GM04503 (cell line): ENCODE data around the gene SULT1C4.

Source experiments
- DNase-seq: peaks from one replicate; pipeline ENCODE4 v3.0.0-alpha.2; 2012; ENCODE audit warnings: low read depth

SULT1C4 gene

GRCh38 chr2:108370080-108370479, 7.7 kb upstream of the SULT1C4 start:
- no peak for DNase-seq

- DNase-seq = no peak
Observed at GRCh38 chr2:108376774-108377173, 980 bp upstream of the SULT1C4 start.

- DNase-seq = no peak
Observed at GRCh38 chr2:108377401-108377800, 353 bp upstream of the SULT1C4 start.

- no peak for DNase-seq
Observed at GRCh38 chr2:108378851-108379250, 1.1 kb downstream of the SULT1C4 start.

- no peak for DNase-seq
Observed at GRCh38 chr2:108382196-108382595, 4.4 kb downstream of the SULT1C4 start.

GRCh38 chr2:108383146-108383830, 5.5 kb downstream of the SULT1C4 start:
- DNase-seq = no peak

GRCh38 chr2:108384662-108385393, 7.1 kb downstream of the SULT1C4 start:
- no peak for DNase-seq

- DNase-seq = no peak
Observed at GRCh38 chr2:108385411-108386071, 7.8 kb downstream of the SULT1C4 start.

- DNase-seq = no peak
Observed at GRCh38 chr2:108388045-108388444, 10.3 kb downstream of the SULT1C4 start.

- DNase-seq = no peak
Observed at GRCh38 chr2:108390340-108390739, 12.6 kb downstream of the SULT1C4 start.

GRCh38 chr2:108392029-108392428, 14.3 kb downstream of the SULT1C4 start:
- DNase-seq = no peak

GRCh38 chr2:108393197-108393596, 15.4 kb downstream of the SULT1C4 start:
- DNase-seq = no peak

- DNase-seq = no peak
Observed at GRCh38 chr2:108395155-108395554, 17.4 kb downstream of the SULT1C4 start.

- no peak for DNase-seq
Observed at GRCh38 chr2:108396845-108397244, 19.1 kb downstream of the SULT1C4 start.

- no peak for DNase-seq
Observed at GRCh38 chr2:108399479-108399878, 21.7 kb downstream of the SULT1C4 start.

GRCh38 chr2:108401800-108402199, 24.0 kb downstream of the SULT1C4 start:
- no peak for DNase-seq

GRCh38 chr2:108403494-108403893, 25.7 kb downstream of the SULT1C4 start:
- no peak for DNase-seq

- no peak for DNase-seq
Observed at GRCh38 chr2:108404784-108405397, 27.1 kb downstream of the SULT1C4 start.

- no peak for DNase-seq
Observed at GRCh38 chr2:108407864-108408729, 30.3 kb downstream of the SULT1C4 start.

GRCh38 chr2:108409768-108410167, 32.0 kb downstream of the SULT1C4 start:
- peak; percentile 47 for DNase-seq

GRCh38 chr2:108412995-108413710, 35.4 kb downstream of the SULT1C4 start:
- DNase-seq = peak; percentile 81
